ENCODE measurements around the gene SOX8.
"Not testable (repeated sequence)": the region's sequence is repeated elsewhere in the genome, so short reads cannot be mapped to it uniquely, and the experiment has no call there.

GRCh38 chr16:950733-951573 lies 30.6 kb upstream of the SOX8 start:
- TF ChIP-seq, protein P1, sequence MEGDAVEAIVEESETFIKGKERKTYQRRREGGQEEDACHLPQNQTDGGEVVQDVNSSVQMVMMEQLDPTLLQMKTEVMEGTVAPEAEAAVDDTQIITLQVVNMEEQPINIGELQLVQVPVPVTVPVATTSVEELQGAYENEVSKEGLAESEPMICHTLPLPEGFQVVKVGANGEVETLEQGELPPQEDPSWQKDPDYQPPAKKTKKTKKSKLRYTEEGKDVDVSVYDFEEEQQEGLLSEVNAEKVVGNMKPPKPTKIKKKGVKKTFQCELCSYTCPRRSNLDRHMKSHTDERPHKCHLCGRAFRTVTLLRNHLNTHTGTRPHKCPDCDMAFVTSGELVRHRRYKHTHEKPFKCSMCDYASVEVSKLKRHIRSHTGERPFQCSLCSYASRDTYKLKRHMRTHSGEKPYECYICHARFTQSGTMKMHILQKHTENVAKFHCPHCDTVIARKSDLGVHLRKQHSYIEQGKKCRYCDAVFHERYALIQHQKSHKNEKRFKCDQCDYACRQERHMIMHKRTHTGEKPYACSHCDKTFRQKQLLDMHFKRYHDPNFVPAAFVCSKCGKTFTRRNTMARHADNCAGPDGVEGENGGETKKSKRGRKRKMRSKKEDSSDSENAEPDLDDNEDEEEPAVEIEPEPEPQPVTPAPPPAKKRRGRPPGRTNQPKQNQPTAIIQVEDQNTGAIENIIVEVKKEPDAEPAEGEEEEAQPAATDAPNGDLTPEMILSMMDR (conservative IDR thresholded peaks at IDR 0.05 in 1 of 2, IDR thresholded peaks at IDR 0.05 in 1 of 2; ENCODE audit: low read depth in 1 of 2, low read length in 2 of 2): not testable (repeated sequence)
- TF ChIP-seq EZH2 (IDR thresholded peaks at IDR 0.05; ENCODE audit: low read length, missing control alignments): not testable (repeated sequence)

Data from fibroblast of lung (primary cell).